ENCODE results near the gene GMCL2.
"Not testable (repeated sequence)": the region's sequence is repeated elsewhere in the genome, so short reads cannot be mapped to it uniquely, and the experiment has no call there.

Gene GMCL2

GRCh38 chr5:178187014-178187413, at the start of gene GMCL2:
Gene GMCL2, minus strand, starts transcription at chr5:178187371. Its CDS starts 72 bp downstream, at chr5:178187299.
- DNase-seq: no peak

GRCh38 chr5:178236679-178237078, 49.5 kb upstream of the GMCL2 start:
- DNase-seq: no peak

- no peak for DNase-seq
Measured at GRCh38 chr5:178236126-178236525, 49.0 kb upstream of the GMCL2 start.

- no peak for DNase-seq
Measured at GRCh38 chr5:178235588-178235974, 48.4 kb upstream of the GMCL2 start.

GRCh38 chr5:178234750-178235587, 47.8 kb upstream of the GMCL2 start:
- DNase-seq: peak; percentile 41

- DNase-seq: no peak
Measured at GRCh38 chr5:178234121-178234749, 47.1 kb upstream of the GMCL2 start.

GRCh38 chr5:178232920-178233429, 45.8 kb upstream of the GMCL2 start:
- no peak for DNase-seq

- no peak for DNase-seq
Measured at GRCh38 chr5:178232124-178232919, 45.2 kb upstream of the GMCL2 start, which contains the start of gene PHYKPL. Gene PHYKPL, minus strand, starts transcription at chr5:178232802. Its CDS starts 252 bp downstream, at chr5:178232550.

GRCh38 chr5:178231539-178232123, 44.5 kb upstream of the GMCL2 start:
- no peak for DNase-seq

GRCh38 chr5:178230879-178231538, 43.8 kb upstream of the GMCL2 start:
- DNase-seq: no peak

GRCh38 chr5:178229861-178230260, 42.7 kb upstream of the GMCL2 start:
- no peak for DNase-seq

GRCh38 chr5:178229111-178229510, 41.9 kb upstream of the GMCL2 start:
- not testable (repeated sequence) for DNase-seq

GRCh38 chr5:178228609-178229008, 41.4 kb upstream of the GMCL2 start:
- DNase-seq: no peak

- no peak for DNase-seq
Measured at GRCh38 chr5:178227929-178228328, 40.8 kb upstream of the GMCL2 start.

- no peak for DNase-seq
Measured at GRCh38 chr5:178227138-178227659, 40.0 kb upstream of the GMCL2 start.

GRCh38 chr5:178225174-178225573, 38.0 kb upstream of the GMCL2 start:
- no peak for DNase-seq

- DNase-seq: no peak
Measured at GRCh38 chr5:178224403-178224802, 37.2 kb upstream of the GMCL2 start.

- DNase-seq: no peak
Measured at GRCh38 chr5:178223828-178224335, 36.7 kb upstream of the GMCL2 start.

GRCh38 chr5:178223196-178223773, 36.1 kb upstream of the GMCL2 start:
- DNase-seq: no peak

- no peak for DNase-seq
Measured at GRCh38 chr5:178222292-178222691, 35.1 kb upstream of the GMCL2 start.

GRCh38 chr5:178221853-178222252, 34.7 kb upstream of the GMCL2 start:
- no peak for DNase-seq

Measured in DMS 273 treated with DMSO at 0.1 percent for 48 hours (cell line).